HG02610 (cell line): ENCODE data around the gene FOXO6.

ENCODE experiments used
- ATAC-seq: cut with Tn5 transposase; IDR thresholded peaks from one replicate; pipeline ENCODE4 v1.9.1; 2021; ENCODE audit warnings: mild to moderate bottlenecking, moderate library complexity; ENCODE audit not compliant: unreplicated experiment

The FOXO6 gene

GRCh38 chr1:41360786-41361494 lies at the start of gene FOXO6:
Gene FOXO6 (plus strand): TSS chr1:41361434.
- peak; percentile 91 for ATAC-seq

GRCh38 chr1:41312991-41313645 lies 48.1 kb upstream of the FOXO6 start:
- ATAC-seq = no peak

DNA sequence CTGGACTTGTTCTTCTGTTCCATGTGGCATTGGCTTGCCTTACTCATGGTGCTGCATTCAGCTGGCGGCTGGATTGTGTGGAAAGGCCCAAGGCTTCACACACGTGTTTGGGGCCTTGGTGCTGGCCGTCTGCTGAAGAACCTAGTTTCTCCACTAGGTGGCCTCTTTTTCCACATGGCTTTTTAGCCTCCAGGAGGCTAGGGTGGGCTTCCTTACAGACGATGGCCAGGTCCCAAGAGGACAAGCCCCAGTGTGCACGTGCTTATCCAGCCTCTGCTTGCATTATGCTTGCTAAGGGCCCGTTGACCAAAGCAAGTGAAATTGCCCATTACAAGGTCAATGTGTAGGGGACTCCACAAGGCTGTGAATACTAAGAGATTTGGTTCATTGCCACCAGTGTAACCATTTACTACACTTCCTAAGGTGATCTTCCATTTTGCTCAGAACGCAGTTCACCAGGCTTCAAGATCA lies 47.5 kb upstream of the FOXO6 start:
- ATAC-seq = no peak

- ATAC-seq = no peak
Observed at GRCh38 chr1:41314376-41315145, 46.7 kb upstream of the FOXO6 start.

DNA sequence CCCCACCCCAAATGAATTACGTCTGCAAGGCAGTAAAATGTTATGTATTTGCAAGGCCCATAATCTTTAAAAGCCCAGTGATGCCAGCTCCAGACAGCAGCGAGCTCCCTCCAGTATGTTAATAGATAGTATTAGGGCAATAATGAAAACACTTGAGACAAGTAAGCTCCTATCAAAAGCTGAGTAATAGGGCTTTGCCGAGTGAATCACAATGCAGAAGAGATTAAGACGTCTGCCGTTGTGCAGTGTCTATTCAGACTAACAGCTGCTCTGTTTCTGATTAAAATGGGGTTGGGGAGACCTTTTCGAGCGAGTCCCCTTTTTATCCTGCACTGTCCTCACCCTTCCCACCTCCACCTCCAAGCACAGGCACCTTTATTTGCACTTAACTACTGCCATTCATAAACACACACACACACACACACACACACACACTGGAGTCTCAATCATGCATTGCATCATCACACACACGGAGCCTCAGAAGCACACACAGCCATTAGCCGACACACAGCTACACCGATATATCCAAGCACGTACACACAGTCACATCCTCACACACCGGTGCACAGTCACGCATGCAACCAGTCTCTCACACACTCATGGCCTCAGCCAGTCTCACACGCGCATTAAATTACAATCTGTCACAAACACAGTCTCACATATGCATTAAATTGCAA lies 46.0 kb upstream of the FOXO6 start:
- ATAC-seq = no peak

- ATAC-seq = no peak
Observed at GRCh38 chr1:41315871-41316270, 45.4 kb upstream of the FOXO6 start.

- no peak for ATAC-seq
Observed at GRCh38 chr1:41317361-41317760, 43.9 kb upstream of the FOXO6 start.

- no peak for ATAC-seq
Observed at GRCh38 chr1:41318135-41318534, 43.1 kb upstream of the FOXO6 start.

DNA sequence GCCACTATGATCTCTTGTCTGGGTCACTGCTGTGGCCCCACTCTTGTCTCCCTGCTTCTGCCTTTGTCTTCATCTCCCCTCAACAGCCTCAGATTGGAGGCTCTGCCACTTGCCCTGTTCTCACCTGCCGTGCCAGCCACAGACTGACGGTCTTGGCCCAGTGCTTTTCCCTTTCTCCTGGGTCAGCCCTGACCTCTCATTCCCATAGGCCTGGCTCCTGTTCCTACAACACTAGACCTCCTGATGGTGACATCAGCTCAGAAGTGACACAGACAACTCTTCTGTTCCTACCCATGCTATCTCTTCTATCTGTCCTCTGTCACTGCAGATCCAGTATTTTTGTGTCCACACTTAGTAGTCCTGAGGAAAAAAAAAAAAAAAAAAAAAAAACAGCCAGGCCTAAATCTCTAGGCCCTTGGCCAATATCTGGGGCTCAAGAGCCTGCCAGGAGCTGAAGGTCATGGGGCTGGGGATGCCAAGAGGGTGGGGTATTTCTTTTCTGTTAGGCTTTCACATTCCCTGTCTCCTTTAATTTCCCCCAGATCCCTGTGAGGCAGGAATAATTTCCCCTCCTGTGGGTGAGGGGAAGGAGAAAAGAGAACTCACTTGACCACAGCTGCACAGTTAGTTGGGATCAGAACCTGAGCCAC lies 42.0 kb upstream of the FOXO6 start:
- no peak for ATAC-seq

GRCh38 chr1:41319807-41320711 lies 41.2 kb upstream of the FOXO6 start:
- no peak for ATAC-seq

- no peak for ATAC-seq
Observed at GRCh38 chr1:41320895-41321676, 40.1 kb upstream of the FOXO6 start.

DNA sequence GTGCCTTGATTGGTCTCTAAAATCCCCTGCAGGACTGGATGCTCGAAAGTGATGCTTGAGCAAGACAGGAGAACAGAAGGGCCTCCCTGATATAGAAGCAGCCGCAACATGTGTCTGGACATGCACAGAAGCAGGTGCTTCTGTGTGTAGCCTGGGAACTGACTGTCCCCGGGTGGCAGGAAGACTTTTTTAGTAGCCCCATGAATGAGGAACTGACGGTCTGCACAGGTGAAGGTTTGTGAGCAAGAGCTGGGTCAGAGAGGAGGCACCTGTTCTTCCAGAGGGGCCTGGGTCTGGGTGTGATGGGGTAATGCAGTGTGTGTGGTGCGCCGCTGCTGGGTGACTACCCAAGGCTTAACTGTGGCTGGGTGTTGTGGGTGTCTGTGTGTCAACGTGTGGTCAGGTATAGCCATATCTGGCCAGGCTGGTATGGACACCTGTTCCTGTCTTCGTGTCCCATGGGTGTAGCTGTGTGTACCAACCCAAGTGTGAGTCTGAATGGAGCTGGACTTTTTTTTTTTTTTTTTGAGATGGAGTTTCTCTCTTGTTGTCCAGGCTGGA lies 39.1 kb upstream of the FOXO6 start:
- no peak for ATAC-seq

DNA sequence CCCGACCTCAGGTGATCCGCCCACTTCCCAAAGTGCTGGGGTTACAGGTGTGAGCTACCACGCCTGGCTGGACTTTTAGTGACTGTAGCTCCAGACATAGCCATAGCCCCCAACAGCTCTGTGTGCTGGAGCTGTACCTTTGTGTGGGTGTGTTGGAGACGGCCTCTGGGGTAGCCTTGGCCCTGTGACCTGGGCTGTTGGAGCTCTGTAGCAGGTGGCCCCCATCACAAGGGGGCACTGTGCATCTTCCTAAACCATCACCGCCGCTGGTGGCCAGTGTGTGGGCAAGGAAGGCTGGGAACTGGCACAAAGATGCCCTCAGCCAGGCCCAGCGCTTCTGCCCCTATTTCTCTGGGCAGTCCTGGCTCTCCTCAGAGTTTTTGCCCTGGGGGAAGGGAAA lies 38.4 kb upstream of the FOXO6 start:
- ATAC-seq = no peak

- no peak for ATAC-seq
Observed at GRCh38 chr1:41323243-41323642, 38.0 kb upstream of the FOXO6 start.

DNA sequence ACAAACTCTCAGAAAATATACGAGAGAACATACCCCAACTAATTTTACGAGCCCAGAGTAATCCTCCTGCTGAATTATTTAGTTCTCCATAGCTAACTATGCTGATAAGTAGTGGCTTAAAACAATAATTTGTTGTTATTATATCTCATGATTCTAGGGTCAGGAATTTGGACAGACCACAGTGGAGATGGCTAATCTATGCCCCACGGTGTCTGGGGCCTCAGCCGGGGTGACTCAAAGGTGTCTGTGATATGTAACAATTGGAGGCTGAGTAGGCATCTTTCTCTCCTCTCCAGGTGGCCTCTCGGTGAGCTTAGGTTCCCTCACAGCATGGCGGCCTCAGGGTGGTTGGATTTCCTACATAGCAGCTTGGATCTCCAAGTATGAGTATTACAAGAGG lies 35.4 kb upstream of the FOXO6 start:
- ATAC-seq = no peak

DNA sequence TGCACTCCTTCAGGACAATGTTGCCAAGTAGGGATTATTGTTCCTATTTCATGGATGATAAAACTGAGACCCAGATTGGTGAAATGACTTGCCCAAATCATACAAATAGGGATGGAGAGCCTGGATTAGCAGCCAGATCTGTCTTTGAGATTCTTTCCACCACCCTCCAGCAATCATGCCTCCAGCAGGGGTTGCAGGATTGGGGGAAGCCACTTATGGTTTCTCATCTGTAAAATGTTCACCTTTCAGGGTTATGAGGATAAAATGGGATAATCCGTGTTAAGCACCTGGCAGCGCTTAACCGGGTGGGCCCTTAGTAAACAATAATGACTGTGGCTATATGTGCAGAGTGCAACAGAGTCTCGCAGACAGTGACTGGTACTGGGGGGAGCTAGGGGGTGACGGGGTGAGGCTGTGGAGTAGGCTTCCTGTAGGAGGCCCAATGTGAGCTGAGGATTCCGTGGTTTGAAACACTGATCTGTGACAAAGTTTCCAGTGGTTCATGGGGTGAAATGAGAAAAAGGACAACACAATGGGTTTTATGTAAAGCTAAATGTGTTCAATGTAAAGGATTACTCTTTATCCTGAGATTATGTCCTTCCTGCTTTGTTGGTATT lies 33.7 kb upstream of the FOXO6 start:
- ATAC-seq = no peak

DNA sequence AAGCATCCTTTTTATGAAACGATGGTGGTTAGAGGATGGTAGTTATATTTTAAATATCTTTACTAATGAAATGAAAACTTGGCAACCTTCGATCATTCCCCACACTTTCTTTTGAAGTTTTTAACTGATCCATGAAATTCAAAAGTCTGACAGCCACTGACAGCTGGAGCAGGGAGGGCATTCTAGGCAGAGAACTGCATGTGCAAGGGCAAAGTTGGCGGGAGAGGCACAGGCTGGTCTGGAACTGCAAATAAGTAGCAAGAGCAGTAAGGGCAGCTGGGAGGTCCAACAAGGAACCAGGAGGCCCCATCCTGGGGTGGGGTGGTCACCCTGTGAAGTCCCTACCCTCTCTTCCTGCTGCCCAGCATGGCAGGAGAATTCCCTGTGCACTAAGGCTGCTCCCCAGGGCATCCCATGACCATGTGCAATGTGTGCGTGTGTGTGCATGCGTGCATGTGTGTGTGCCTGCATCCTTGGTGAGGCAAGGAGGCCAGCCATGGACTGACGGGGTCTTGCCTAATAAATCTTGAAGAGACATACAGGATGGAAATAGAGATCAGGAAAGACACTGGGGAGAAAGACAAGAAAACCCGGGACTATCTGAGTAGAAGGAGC lies 33.1 kb upstream of the FOXO6 start:
- no peak for ATAC-seq
